Measurements from ENCODE around the gene VARS1.
"Not testable (repeated sequence)": the region's sequence is repeated elsewhere in the genome, so short reads cannot be mapped to it uniquely, and the experiment has no call there.

Gene VARS1

GRCh38 chr6:31795616-31796298 lies at the start of gene VARS1:
TSS of gene VARS1 (minus strand) at chr6:31795752. CDS start at chr6:31795217, 535 bp downstream.
- peak; percentile 95 for DNase-seq (ENCODE audit: low spot score)

GRCh38 chr6:31844507-31844906 lies 49.0 kb upstream of the VARS1 start:
- no peak for DNase-seq (ENCODE audit: low spot score)

GRCh38 chr6:31842053-31842452 lies 46.5 kb upstream of the VARS1 start:
- no peak for DNase-seq (ENCODE audit: low spot score)

- DNase-seq (ENCODE audit: low spot score) = not testable (repeated sequence)
These were observed 44.2 kb upstream of the VARS1 start for GRCh38 chr6:31839779-31840126.

GRCh38 chr6:31838968-31839367 lies 43.4 kb upstream of the VARS1 start:
- DNase-seq (ENCODE audit: low spot score) = no peak

GRCh38 chr6:31838114-31838553 lies 42.6 kb upstream of the VARS1 start:
- not testable (repeated sequence) for DNase-seq (ENCODE audit: low spot score)

GRCh38 chr6:31837369-31838113 lies 42.0 kb upstream of the VARS1 start:
- DNase-seq (ENCODE audit: low spot score) = no peak

GRCh38 chr6:31836474-31837368 lies 41.2 kb upstream of the VARS1 start:
- no peak for DNase-seq (ENCODE audit: low spot score)

GRCh38 chr6:31836047-31836473 lies 40.5 kb upstream of the VARS1 start:
- DNase-seq (ENCODE audit: low spot score) = no peak

- DNase-seq (ENCODE audit: low spot score) = peak; percentile 75
These were observed 39.1 kb upstream of the VARS1 start for GRCh38 chr6:31834367-31835250.

GRCh38 chr6:31831350-31832215 lies 36.0 kb upstream of the VARS1 start:
- DNase-seq (ENCODE audit: low spot score) = no peak

- no peak for DNase-seq (ENCODE audit: low spot score)
These were observed 35.4 kb upstream of the VARS1 start for GRCh38 chr6:31830886-31831335.

GRCh38 chr6:31829633-31830283 lies 34.2 kb upstream of the VARS1 start:
- peak; percentile 57 for DNase-seq (ENCODE audit: low spot score)

GRCh38 chr6:31827286-31828079 lies 31.9 kb upstream of the VARS1 start, which contains the start of gene HSPA1B:
TSS of gene HSPA1B (plus strand) at chr6:31827738. CDS start at chr6:31827951, 213 bp downstream.
- peak; percentile 91 for DNase-seq (ENCODE audit: low spot score)

- peak; percentile 68 for DNase-seq (ENCODE audit: low spot score)
These were observed 31.3 kb upstream of the VARS1 start for GRCh38 chr6:31826793-31827285.

- DNase-seq (ENCODE audit: low spot score) = no peak
These were observed 30.0 kb upstream of the VARS1 start for GRCh38 chr6:31825553-31825952.

- not testable (repeated sequence) for DNase-seq (ENCODE audit: low spot score)
These were observed 28.1 kb upstream of the VARS1 start for GRCh38 chr6:31823592-31824196.

Measured in germinal center (tissue), 1 donor.